ENCODE data around the gene KLHL33. TPM values are rescaled to one million over a fixed set of nuclear protein-coding genes. Genes with fewer than 3 reads are reported as not detected.

Gene KLHL33
- total and polyA plus RNA-seq, 12 donors = 0.13 to 1.4 (median 0.40) TPM

- ATAC-seq (peak; percentile 94 to 98 (median 98)), DNase-seq (peak; percentile 89)
- Histone ChIP-seq H3K4me3 (peak within 1 kb of the TSS; percentile 63 to 92 (median 75)), H3K27me3 (no peaks in the 10 kb centered on the region), H3K9me3 (no peaks in the 10 kb centered on the region), H3K27ac (peak within 1 kb of the TSS; percentile 40 to 98 (median 95)), H3K4me1 (peaks cover 0 to 35% (median 13%) of the 10 kb centered on the region in 9 donors), H3K36me3 (peaks cover 0 to 12% (median 3%) of the 10 kb centered on the region in 9 donors)
- TF ChIP-seq CTCF (IDR thresholded peaks at IDR 0.05) = no peak
- intact Hi-C loops (cut with DNase I) = loop anchor here in 8 of 10 donors (1.0 to 10.0 kb wide), 13 partner anchors 40 to 272 kb away; partner anchors contain the start of genes PARP2 (in 5 of the 8), RNASE4 (in 4 of the 8), ANG (in 2 of the 8) and APEX1 (in 2 of the 8)
- 0 to 1% methylated on average over 42 to 43 of the region's 43 CpGs for WGBS, 2 donors
Measured at GRCh38 chr14:20412876-20413743, 22.9 kb downstream of the KLHL33 start, which contains the start of gene TEP1. TEP1 (minus strand) TSS chr14:20413501; CDS start chr14:20408439, 5,062 bp downstream.

- no peaks in the 10 kb centered on the region for H3K27me3 ChIP-seq
- intact Hi-C loops (cut with DNase I) = loop anchor here in 8 of 10 donors (2.0 to 10.0 kb wide), 11 partner anchors 40 to 272 kb away; partner anchors contain the start of genes PARP2 (in 5 of the 8), RNASE4 (in 4 of the 8), ANG (in 2 of the 8) and APEX1 (in 1 of the 8)
- no peak for TF ChIP-seq CTCF (IDR thresholded peaks at IDR 0.05)
- no peaks in the 10 kb centered on the region for H3K9me3 ChIP-seq
- no peak for DNase-seq
- H3K36me3 ChIP-seq = peaks cover 0 to 19% (median 10%) of the 10 kb centered on the region in 9 donors
- peak in 3 of 8 donors; percentile 4 to 15 (median 4) for ATAC-seq
- peaks cover 0 to 35% (median 13%) of the 10 kb centered on the region in 9 donors for H3K4me1 ChIP-seq
- WGBS, 2 donors = 3 to 4% methylated on average over 7 of the region's 7 CpGs
- peak overlapping the region; percentile 63 to 92 (median 75) for H3K4me3 ChIP-seq
- H3K27ac ChIP-seq = peak overlapping the region in 9 of 10 donors; percentile 85 to 98 (median 95)
Measured at GRCh38 chr14:20412411-20412810, 23.6 kb downstream of the KLHL33 start.

- ATAC-seq (no peak), DNase-seq (no peak)
- Histone ChIP-seq H3K9me3 (no peaks in the 10 kb centered on the region), H3K4me1 (peaks cover 0 to 27% (median 13%) of the 10 kb centered on the region in 9 donors), H3K36me3 (peaks cover 0 to 51% (median 20%) of the 10 kb centered on the region in 9 donors), H3K4me3 (no peak overlapping the region), H3K27me3 (no peaks in the 10 kb centered on the region), H3K27ac (peak overlapping the region in 1 of 10 donors; percentile 3)
- WGBS, 2 donors = 44 to 55% methylated on average over 2 of the region's 2 CpGs
- TF ChIP-seq CTCF (IDR thresholded peaks at IDR 0.05) = no peak
- intact Hi-C loops (cut with DNase I) = no loop called here
Measured at GRCh38 chr14:20409226-20409625, 26.7 kb downstream of the KLHL33 start.

GRCh38 chr14:20403521-20403920 is 32.4 kb downstream of the KLHL33 start:
- intact Hi-C loops (cut with DNase I) = no loop called here
- TF ChIP-seq CTCF (IDR thresholded peaks at IDR 0.05) = no peak
- WGBS, 2 donors = 82 to 84% methylated on average over 11 of the region's 11 CpGs
- Histone ChIP-seq H3K27me3 (no peaks in the 10 kb centered on the region), H3K4me3 (no peak overlapping the region), H3K27ac (no peak overlapping the region), H3K9me3 (no peaks in the 10 kb centered on the region), H3K4me1 (peaks cover 0 to 1% (median 0%) of the 10 kb centered on the region in 9 donors), H3K36me3 (peaks cover 0 to 100% (median 44%) of the 10 kb centered on the region in 9 donors)
- no peak for ATAC-seq
- no peak for DNase-seq

All from heart right ventricle (tissue), 16 donors.